ENCODE results near the gene LIMD2. TPM values are rescaled to one million over a fixed set of nuclear protein-coding genes. Genes with fewer than 3 reads are reported as not detected.

The LIMD2 gene
- polyA plus RNA-seq, 1 of the 3 experiments (the other 2 are of a cell fraction), result 78.0 TPM

GRCh38 chr17:63702721-63703015, 2.7 kb upstream of the LIMD2 start:
- Histone ChIP-seq H4K20me1 (ENCODE audit: insufficient read depth) (peaks cover 4% of the 10 kb centered on the region), H3F3A (replicated peaks; ENCODE audit: insufficient read depth) (peaks cover 17% of the 10 kb centered on the region), H3K4me1 (ENCODE audit: control insufficient read depth in 1 of 2, insufficient read depth in 2 of 2, low read depth in 1 of 2, low read length in 1 of 2) (peaks cover 9 to 53% of the 10 kb centered on the region in 2 experiments; a peak in 3 of 4 replicates), H2AFZ (ENCODE audit: low read depth) (no peak overlapping the region), H3K79me2 (ENCODE audit: insufficient read depth) (peaks cover 23% of the 10 kb centered on the region), H3K9ac (no peak overlapping the region), H3K9me2 (no peaks in the 10 kb centered on the region), H3K27me3 (ENCODE audit: insufficient read depth) (no peaks in the 10 kb centered on the region), H3K4me2 (peak overlapping the region; percentile 13), H3K4me3 (ENCODE audit: low read depth in 2 of 2, low read length in 1 of 2) (no peak overlapping the region), H3K9me3 (no peaks in the 10 kb centered on the region), H3K36me3 (replicated peaks in 1 of 2; ENCODE audit: control insufficient read depth in 1 of 2, insufficient read depth in 2 of 2, low read length in 1 of 2) (peaks cover 5 to 33% of the 10 kb centered on the region in 2 experiments), H3K27ac (ENCODE audit: low read depth in 2 of 2, low read length in 1 of 2) (peak overlapping the region in 1 of 2 experiments; percentile 29; a peak in 1 of 4 replicates)
- POLR2A ChIA-PET, result interaction anchor here (0.6 to 2.4 kb wide), 3 partner anchors 12 to 61 kb away, joined by 5 to 7 read pairs (median 6); no protein-coding TSS in a partner anchor
- 86% methylated on average over 6 of the region's 6 CpGs for WGBS (ENCODE audit: low lambda C conversion rate)
- no peak for TF ChIP-seq YY1 (IDR thresholded peaks at IDR 0.05; ENCODE audit: low read depth)
- TF ChIP-seq ELF1 (IDR thresholded peaks at IDR 0.05), result no peak
- no peak for TF ChIP-seq TAF1 (IDR thresholded peaks at IDR 0.05; ENCODE audit: borderline replicate concordance, low read depth, low read length)
- TF ChIP-seq POLR2AphosphoS5 (IDR thresholded peaks at IDR 0.05; ENCODE audit: low read depth, low read length), result no peak
- no peak for TF ChIP-seq GABPA (IDR thresholded peaks at IDR 0.05; ENCODE audit: low read depth)
- no peak for TF ChIP-seq CTCF (IDR thresholded peaks at IDR 0.05)
- no peak for TF ChIP-seq MEF2A (IDR thresholded peaks at IDR 0.05; ENCODE audit: borderline replicate concordance, low read depth)
- TF ChIP-seq NRF1 (IDR thresholded peaks at IDR 0.05; ENCODE audit: low read depth, low read length), result no peak
- CTCF ChIA-PET, result interaction anchor here (1.2 to 2.4 kb wide), 5 partner anchors 8 to 277 kb away, joined by 3 to 14 read pairs (median 7); partner anchors contain the start of gene STRADA
- DNase-seq, result no peak

GRCh38 chr17:63701868-63702720, 2.2 kb upstream of the LIMD2 start:
- Histone ChIP-seq H2AFZ (ENCODE audit: low read depth) (no peak overlapping the region), H3K27ac (ENCODE audit: low read depth in 2 of 2, low read length in 1 of 2) (peak overlapping the region in 1 of 2 experiments; percentile 23; a peak in 1 of 4 replicates), H3K36me3 (replicated peaks in 1 of 2; ENCODE audit: control insufficient read depth in 1 of 2, insufficient read depth in 2 of 2, low read length in 1 of 2) (peaks cover 10 to 37% of the 10 kb centered on the region in 2 experiments), H3K79me2 (ENCODE audit: insufficient read depth) (peaks cover 25% of the 10 kb centered on the region), H3K4me2 (peak overlapping the region; percentile 13; the same call in 1 of the 2 replicates), H3K27me3 (ENCODE audit: insufficient read depth) (no peaks in the 10 kb centered on the region), H4K20me1 (ENCODE audit: insufficient read depth) (peaks cover 10% of the 10 kb centered on the region), H3K9ac (no peak overlapping the region), H3K9me2 (no peaks in the 10 kb centered on the region), H3F3A (replicated peaks; ENCODE audit: insufficient read depth) (peaks cover 23% of the 10 kb centered on the region), H3K4me1 (ENCODE audit: control insufficient read depth in 1 of 2, insufficient read depth in 2 of 2, low read depth in 1 of 2, low read length in 1 of 2) (peaks cover 9 to 58% of the 10 kb centered on the region in 2 experiments; a peak in 3 of 4 replicates), H3K4me3 (ENCODE audit: low read depth in 2 of 2, low read length in 1 of 2) (no peak overlapping the region), H3K9me3 (no peaks in the 10 kb centered on the region)
- TF ChIP-seq TEAD4 (IDR thresholded peaks at IDR 0.05; ENCODE audit: borderline replicate concordance, insufficient read depth) (no peak), RXRA (IDR thresholded peaks at IDR 0.05; ENCODE audit: borderline replicate concordance, low read depth) (no peak), EZH2phosphoT487 (IDR thresholded peaks at IDR 0.05; ENCODE audit: borderline replicate concordance, low read depth) (no peak), FOXJ3 (CRISPR knock-in tag; IDR thresholded peaks at IDR 0.05) (no peak), REST (IDR thresholded peaks at IDR 0.05; ENCODE audit: low read depth, low read length) (no peak), JUND (IDR thresholded peaks at IDR 0.05) (no peak), PBX3 (IDR thresholded peaks at IDR 0.05) (no peak), RCOR1 (IDR thresholded peaks at IDR 0.05; ENCODE audit: low read length) (no peak), RAD21 (IDR thresholded peaks at IDR 0.05; ENCODE audit: low read length) (no peak), IRF3 (IDR thresholded peaks at IDR 0.05; ENCODE audit: low read depth, low read length) (no peak)
- CTCF ChIA-PET, result interaction anchor here (1.0 to 2.4 kb wide), 12 partner anchors 8 to 277 kb away, joined by 3 to 14 read pairs (median 4); partner anchors contain the start of gene STRADA
- POLR2A ChIA-PET, result interaction anchor here (0.6 to 2.4 kb wide), 4 partner anchors 12 to 277 kb away, joined by 5 to 7 read pairs (median 6); no protein-coding TSS in a partner anchor
- WGBS (ENCODE audit: low lambda C conversion rate), result 95% methylated on average over 16 of the region's 19 CpGs
- DNase-seq, result no peak

Data from SK-N-SH (cell line).